Parietal lobe (tissue), 1 donor: ENCODE results near the gene CYP2A7. TPM values are rescaled to one million over a fixed set of nuclear protein-coding genes. Genes with fewer than 3 reads are reported as not detected.

Experiments
- total RNA-seq: library from RNA; depleted of rRNA; stranded (reverse); fragments of >200 nt; gene quantifications from one replicate; pipeline ENCODE4 v1.2.3, GENCODE V29; 2014

Gene CYP2A7
- total RNA-seq, result not detected

DNA sequence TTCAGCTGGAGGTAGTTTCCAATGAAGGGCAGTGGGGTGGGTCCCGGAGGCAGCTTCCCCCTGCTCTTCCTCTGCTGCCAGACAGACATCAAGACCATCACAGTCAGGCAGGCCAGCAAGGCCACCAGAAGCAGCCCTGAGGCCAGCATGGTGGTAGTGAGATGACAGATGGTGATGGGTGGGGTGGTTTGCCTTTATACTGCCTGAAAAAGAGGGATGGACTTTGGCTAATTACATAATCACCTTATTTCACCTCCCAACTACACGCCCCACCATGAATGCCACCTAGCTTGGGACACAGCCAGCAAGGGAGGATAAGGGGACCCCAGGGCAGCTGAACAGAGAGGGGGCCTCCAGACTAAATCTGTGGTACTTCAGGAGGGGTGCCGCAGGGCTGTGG lies at the start of gene CYP2A7:
Gene CYP2A7, minus strand, starts transcription at position 170 of the 400 bp plus-strand sequence. Its CDS starts 21 bp downstream, at position 149.

DNA sequence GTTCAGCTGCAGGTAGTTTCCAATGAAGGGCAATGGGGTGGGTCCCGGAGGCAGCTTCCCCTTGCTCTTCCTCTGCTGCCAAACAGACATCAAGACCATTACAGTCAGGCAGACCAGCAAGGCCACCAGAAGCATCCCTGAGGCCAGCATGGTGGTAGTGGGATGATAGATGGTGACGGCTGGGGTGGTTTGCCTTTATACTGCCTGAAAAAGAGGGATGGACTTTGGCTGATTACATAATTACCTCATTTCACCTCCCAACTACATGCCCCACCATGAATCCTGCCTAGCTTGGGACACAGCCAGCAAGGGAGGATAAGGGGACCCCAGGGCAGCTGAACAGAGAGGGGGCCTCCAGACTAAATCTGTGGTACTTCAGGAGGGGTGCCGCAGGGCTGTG lies 31.8 kb downstream of the CYP2A7 start, which contains the start of gene CYP2A6:
Gene CYP2A6, minus strand, starts transcription at position 171 of the 400 bp plus-strand sequence. Its CDS starts 21 bp downstream, at position 150.

Other genes with a start within 250 kb of the CYP2A7 start
- gene NUMBL, start 191.6 kb downstream of the CYP2A7 start, total RNA-seq, result 39.8 TPM
- 40.7 TPM for gene COQ8B, start 165.3 kb downstream of the CYP2A7 start, total RNA-seq
- gene ITPKC, start 165.1 kb downstream of the CYP2A7 start, total RNA-seq, result 7.5 TPM
- gene ACTMAP, start 131.8 kb downstream of the CYP2A7 start, total RNA-seq, result 0.94 TPM
- gene SNRPA, start 131.0 kb downstream of the CYP2A7 start, total RNA-seq, result 35.7 TPM
- gene MIA, start 106.7 kb downstream of the CYP2A7 start, total RNA-seq, result not detected
- gene RAB4B, start 104.0 kb downstream of the CYP2A7 start, total RNA-seq, result 11.9 TPM
- 80.1 TPM for gene EGLN2, start 83.0 kb downstream of the CYP2A7 start, total RNA-seq
- gene CYP2A6, start 31.8 kb downstream of the CYP2A7 start, total RNA-seq, result not detected
- gene CYP2B6, start 109.1 kb upstream of the CYP2A7 start, total RNA-seq, result not detected
- gene CYP2A13, start 206.2 kb upstream of the CYP2A7 start, total RNA-seq, result not detected
- gene CYP2F1, start 232.2 kb upstream of the CYP2A7 start, total RNA-seq, result not detected